ENCODE results near the gene FOXP1.
"Not testable (repeated sequence)": the region's sequence is repeated elsewhere in the genome, so short reads cannot be mapped to it uniquely, and the experiment has no call there.

GRCh38 chr3:71435836-71436235, 147.7 kb downstream of the FOXP1 start:
- not testable (repeated sequence) for TF ChIP-seq CTCF (conservative IDR thresholded peaks at IDR 0.05 in 1 of 2, IDR thresholded peaks at IDR 0.05 in 1 of 2; ENCODE audit: extremely low read depth in 1 of 2, insufficient read depth in 1 of 2, low read depth in 1 of 2, low read length in 2 of 2); EZH2 (IDR thresholded peaks at IDR 0.05; ENCODE audit: borderline replicate concordance, low read length)

All from mammary epithelial cell (primary cell).